CD4-positive, alpha-beta T cell treated with Interleukin-15 for 1 hour (primary cell): ENCODE data around the gene KRT79.
"Not testable (repeated sequence)": the region's sequence is repeated elsewhere in the genome, so short reads cannot be mapped to it uniquely, and the experiment has no call there.

Source experiments
- DNase-seq: peaks from one replicate; pipeline ENCODE4 v3.0.0-alpha.2; 2020

KRT79 gene

GRCh38 chr12:52833922-52834726, at the start of gene KRT79:
Gene KRT79, minus strand, starts transcription at chr12:52834311. Its CDS starts 51 bp downstream, at chr12:52834260.
- DNase-seq: no peak

DNA sequence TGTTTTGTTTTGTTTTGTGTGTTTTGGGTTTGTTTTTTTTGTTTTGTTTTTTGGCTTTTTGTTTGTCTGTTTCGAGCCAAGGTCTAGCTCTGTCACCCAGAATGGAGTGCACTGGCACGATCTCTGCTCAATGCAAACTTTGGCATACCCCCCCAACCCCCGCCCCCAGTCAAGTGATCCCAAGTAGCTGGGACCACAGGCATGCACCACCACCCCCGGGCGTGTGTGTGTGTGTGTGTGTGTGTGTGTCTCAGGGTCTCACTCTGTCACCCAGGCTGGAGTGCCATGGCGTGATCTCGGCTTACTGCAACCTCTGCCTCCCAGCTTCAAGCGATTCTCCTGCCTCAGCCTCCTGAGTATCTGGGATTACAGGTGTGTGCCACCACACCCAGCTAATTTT, 46.4 kb upstream of the KRT79 start:
- not testable (repeated sequence) for DNase-seq

DNA sequence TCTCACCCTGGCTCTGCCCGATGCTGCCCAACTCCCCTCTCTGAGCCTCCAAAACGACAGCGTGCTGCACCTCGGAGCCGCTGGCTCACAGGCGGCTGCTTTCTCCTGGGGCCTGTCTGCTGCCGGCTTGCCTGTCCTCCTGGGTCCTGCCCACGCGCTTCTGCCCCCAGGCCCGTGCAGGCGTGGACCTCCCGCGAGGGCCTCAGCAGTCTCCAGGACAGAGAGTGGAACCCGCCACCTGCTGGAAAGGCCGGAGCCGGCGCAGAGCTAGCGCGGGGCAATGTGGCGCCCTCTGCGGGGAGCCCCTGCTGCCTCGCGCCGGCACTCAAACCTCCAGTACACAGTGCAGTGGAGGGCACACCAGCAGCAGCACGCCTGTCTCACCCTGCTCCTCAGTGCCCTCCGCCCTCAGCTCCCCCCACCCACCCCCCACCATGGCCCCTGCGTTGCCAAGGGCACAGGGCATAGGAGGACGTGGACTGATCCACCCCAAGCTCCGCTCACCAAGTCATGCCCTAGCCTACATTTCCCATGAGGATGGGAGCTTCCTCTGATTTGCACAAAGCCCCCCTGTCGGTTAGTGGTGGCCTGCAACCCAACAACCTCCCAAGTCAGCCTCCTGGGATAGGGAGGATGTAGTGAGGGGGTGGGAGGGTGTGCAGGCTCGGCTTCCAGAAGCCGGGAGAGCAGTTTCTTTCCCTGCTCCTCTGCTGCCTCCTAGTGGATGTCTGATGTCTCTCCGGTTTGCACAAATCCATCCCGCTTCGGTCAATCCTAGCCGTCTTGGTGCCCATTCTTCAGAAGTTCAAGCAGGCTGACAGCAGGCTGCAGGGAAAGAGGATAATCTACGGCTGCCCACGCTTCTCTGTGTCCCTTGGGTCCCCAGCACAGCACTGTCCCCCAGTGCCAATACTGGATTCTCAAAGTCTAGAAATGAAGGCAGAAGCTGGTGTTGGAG, 45.6 kb upstream of the KRT79 start:
- DNase-seq: peak; percentile 64

- DNase-seq: no peak
Observed at GRCh38 chr12:52878507-52879393, 44.6 kb upstream of the KRT79 start.

- DNase-seq: no peak
Observed at GRCh38 chr12:52877242-52877641, 43.1 kb upstream of the KRT79 start.

DNA sequence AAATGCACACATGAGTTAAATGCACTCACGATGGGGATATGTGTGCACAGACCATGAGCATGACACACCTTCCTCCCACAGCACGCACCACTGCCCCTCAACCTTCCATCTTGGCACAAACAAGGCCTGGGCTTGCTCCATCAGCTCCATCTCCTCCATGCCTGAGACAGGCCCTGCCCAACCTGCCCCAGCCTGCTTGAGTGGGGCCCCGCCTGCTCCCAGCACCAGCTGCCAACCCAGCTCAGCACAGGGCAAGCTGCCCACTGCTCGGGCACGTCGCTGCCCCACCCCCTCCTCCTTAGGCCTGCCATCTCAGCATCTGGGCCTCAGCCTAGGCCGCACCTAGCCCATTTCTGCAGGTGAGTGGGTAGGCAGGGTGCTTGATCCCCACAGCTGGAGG, 42.3 kb upstream of the KRT79 start:
- no peak for DNase-seq

DNA sequence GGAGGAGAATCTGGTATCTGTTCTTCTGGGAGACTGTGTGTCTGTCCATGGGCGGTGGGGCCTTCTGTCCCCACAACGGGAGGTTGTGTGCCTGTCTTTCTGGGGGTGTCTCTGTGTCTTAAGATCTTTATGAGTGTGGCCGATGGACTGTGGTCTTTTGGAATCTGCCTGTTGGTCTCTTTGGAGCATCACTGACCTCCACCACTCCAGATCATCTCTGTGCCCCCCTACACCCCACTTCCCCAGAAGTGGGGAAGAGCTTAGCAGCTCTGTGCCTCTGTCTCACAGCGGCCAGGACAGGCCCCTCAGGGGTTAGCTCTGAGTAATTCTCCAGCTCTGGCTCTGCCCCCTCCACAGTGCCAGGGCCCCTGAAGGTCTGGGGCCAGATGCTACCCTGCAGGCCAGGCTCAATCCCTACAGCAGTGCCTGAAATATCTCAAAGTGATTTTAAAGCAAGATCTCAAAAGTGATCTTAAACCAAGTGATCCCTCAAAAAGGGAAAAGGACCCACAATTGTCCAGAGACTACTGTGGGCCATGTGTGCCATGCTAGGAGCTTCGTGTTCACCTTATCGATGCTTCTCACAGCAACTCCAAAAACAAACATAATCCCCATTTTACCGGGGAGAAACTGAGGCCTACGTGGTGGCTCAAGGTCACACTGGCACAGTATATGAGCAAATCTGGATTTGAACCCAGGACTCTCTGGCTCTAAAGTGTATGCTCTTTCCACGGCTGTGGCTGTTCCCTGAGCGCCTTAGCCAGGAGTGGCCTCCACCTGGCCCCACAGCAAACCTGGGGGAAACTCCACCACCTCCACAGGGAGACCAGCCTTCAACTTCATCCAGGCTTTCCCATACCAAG, 40.7 kb upstream of the KRT79 start:
- no peak for DNase-seq

- peak; percentile 79 for DNase-seq
Observed at GRCh38 chr12:52873832-52874572, 39.9 kb upstream of the KRT79 start.

GRCh38 chr12:52873513-52873831, 39.4 kb upstream of the KRT79 start:
- DNase-seq: no peak

- DNase-seq: no peak
Observed at GRCh38 chr12:52872644-52873389, 38.7 kb upstream of the KRT79 start.

GRCh38 chr12:52871291-52872039, 37.4 kb upstream of the KRT79 start:
- DNase-seq: peak; percentile 53

- DNase-seq: peak; percentile 66
Observed at GRCh38 chr12:52870361-52871290, 36.5 kb upstream of the KRT79 start.

GRCh38 chr12:52867642-52868041, 33.5 kb upstream of the KRT79 start:
- peak; percentile 59 for DNase-seq

- DNase-seq: no peak
Observed at GRCh38 chr12:52867152-52867551, 33.0 kb upstream of the KRT79 start.

GRCh38 chr12:52865090-52865944, 31.2 kb upstream of the KRT79 start:
- DNase-seq: no peak

GRCh38 chr12:52862023-52862422, 27.9 kb upstream of the KRT79 start:
- no peak for DNase-seq

DNA sequence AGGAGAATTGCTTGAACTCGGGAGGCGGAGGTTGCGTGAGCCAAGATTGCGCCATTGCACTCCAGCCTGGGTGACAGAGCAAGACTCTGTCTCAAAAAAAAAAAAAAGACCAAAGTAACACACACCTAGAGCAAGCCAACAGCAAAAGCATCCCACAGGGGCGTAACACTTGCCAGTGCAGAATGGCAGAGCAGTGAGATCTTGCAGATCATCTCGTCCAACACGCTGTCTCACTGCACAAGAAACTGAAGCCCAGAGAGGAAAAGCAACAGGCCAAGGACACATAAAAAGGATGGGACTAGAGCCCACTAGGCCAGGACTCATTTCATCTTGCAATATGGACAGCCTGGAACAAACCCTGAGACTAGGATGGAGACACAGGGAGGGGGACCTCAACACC, 27.4 kb upstream of the KRT79 start:
- no peak for DNase-seq
